ENCODE measurements around the gene USP30.

DNA sequence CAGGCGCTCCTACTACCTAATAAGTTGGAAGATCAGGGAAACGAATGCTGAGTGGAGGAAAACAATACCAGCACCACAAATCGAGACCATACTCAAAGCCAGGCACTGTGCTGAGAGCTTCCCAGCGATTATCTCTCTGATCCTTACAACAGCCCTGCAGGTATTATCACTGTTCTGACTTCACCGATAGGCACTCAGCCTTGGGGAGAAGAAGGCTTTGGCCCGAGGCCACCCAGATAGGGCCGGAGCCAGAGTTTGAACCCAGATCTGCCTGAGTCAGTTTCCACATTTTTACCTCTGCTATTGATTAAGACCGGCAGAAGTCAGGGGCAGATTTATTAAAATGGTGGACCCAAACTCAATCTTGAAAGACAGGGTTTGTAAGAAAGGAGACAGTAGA lies 36.4 kb upstream of the USP30 start:
- TF ChIP-seq, protein P1, sequence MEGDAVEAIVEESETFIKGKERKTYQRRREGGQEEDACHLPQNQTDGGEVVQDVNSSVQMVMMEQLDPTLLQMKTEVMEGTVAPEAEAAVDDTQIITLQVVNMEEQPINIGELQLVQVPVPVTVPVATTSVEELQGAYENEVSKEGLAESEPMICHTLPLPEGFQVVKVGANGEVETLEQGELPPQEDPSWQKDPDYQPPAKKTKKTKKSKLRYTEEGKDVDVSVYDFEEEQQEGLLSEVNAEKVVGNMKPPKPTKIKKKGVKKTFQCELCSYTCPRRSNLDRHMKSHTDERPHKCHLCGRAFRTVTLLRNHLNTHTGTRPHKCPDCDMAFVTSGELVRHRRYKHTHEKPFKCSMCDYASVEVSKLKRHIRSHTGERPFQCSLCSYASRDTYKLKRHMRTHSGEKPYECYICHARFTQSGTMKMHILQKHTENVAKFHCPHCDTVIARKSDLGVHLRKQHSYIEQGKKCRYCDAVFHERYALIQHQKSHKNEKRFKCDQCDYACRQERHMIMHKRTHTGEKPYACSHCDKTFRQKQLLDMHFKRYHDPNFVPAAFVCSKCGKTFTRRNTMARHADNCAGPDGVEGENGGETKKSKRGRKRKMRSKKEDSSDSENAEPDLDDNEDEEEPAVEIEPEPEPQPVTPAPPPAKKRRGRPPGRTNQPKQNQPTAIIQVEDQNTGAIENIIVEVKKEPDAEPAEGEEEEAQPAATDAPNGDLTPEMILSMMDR (IDR thresholded peaks at IDR 0.05), result no peak
- TF ChIP-seq POLR2A (IDR thresholded peaks at IDR 0.05), result no peak
